Mesenchymal stem cell (in vitro differentiated cells and primary cell): ENCODE data around the gene CEP112. TPM values are rescaled to one million over a fixed set of nuclear protein-coding genes. Genes with fewer than 3 reads are reported as not detected.

Source experiments
- DNase-seq: peaks from one replicate; pipeline ENCODE4 v3.0.0-alpha.2; 2013
- H2AFZ ChIP-seq: one replicate; pipeline ENCODE4 v1.6.1; 2013; ENCODE audit warnings: low read depth, mild to moderate bottlenecking, control low read depth, inconsistent platforms, low read length, moderate library complexity
- H2AK5ac ChIP-seq: 2 replicates; pipeline ENCODE4 v1.6.1; 2013; ENCODE audit warnings: low read length, moderate library complexity, mild to moderate bottlenecking, inconsistent platforms; ENCODE audit not compliant: severe bottlenecking
- H2BK120ac ChIP-seq: one replicate; pipeline ENCODE4 v1.6.1; 2013; ENCODE audit warnings: low read depth, mild to moderate bottlenecking, inconsistent platforms, low read length, moderate library complexity
- H2BK12ac ChIP-seq, 2 experiments: one replicate each; pipeline ENCODE4 v1.6.1; 2013; ENCODE audit warnings: inconsistent platforms in 2 of 2, low read length in 2 of 2, mild to moderate bottlenecking in 2 of 2, moderate library complexity in 2 of 2, control low read depth in 1 of 2
- H2BK15ac ChIP-seq: one replicate; pipeline ENCODE4 v1.6.1; 2013; ENCODE audit warnings: mild to moderate bottlenecking, low read depth, inconsistent platforms; ENCODE audit not compliant: poor library complexity, severe bottlenecking
- H2BK5ac ChIP-seq: 2 replicates; pipeline ENCODE4 v1.6.1; 2013; ENCODE audit warnings: low read depth, mild to moderate bottlenecking, low read length, control low read depth, inconsistent platforms; ENCODE audit not compliant: poor library complexity, severe bottlenecking
- H3K14ac ChIP-seq, 2 experiments: one replicate each; pipeline ENCODE4 v1.6.1; 2013; ENCODE audit warnings: inconsistent platforms in 2 of 2, low read length in 2 of 2, control low read depth in 1 of 2, mild to moderate bottlenecking in 1 of 2, moderate library complexity in 1 of 2
- H3K18ac ChIP-seq, 2 experiments: one replicate each; pipeline ENCODE4 v1.6.1; 2013; ENCODE audit warnings: inconsistent platforms in 2 of 2, low read length in 2 of 2, control low read depth in 1 of 2, low read depth in 1 of 2, mild to moderate bottlenecking in 1 of 2
- H3K23ac ChIP-seq, 2 experiments: one replicate each; pipeline ENCODE4 v1.6.1; 2013; ENCODE audit warnings: inconsistent platforms in 2 of 2, low read length in 2 of 2, mild to moderate bottlenecking in 2 of 2, moderate library complexity in 2 of 2, control low read depth in 1 of 2
- H3K27ac ChIP-seq: 2 replicates; pipeline ENCODE4 v1.5.1; 2013; ENCODE audit warnings: mild to moderate bottlenecking, moderate library complexity, low read length, control low read depth, inconsistent platforms; ENCODE audit not compliant: poor library complexity, severe bottlenecking
- H3K27me3 ChIP-seq, 2 experiments: 2 replicates each; pipeline versions ENCODE4 v1.6.1 to v1.7.0; 2013; ENCODE audit warnings: low read length in 2 of 2, mild to moderate bottlenecking in 2 of 2, moderate library complexity in 2 of 2, control low read depth in 1 of 2, inconsistent platforms in 1 of 2; ENCODE audit not compliant: control insufficient read depth in 1 of 2, insufficient read depth in 1 of 2
- H3K36me3 ChIP-seq, 2 experiments: 2 replicates each; pipeline versions ENCODE4 v1.6.1 to v1.7.0; 2013; ENCODE audit warnings: low read length in 2 of 2, control low read depth in 1 of 2, inconsistent platforms in 1 of 2, low read depth in 1 of 2, mild to moderate bottlenecking in 1 of 2; ENCODE audit not compliant: insufficient read depth in 2 of 2, control insufficient read depth in 1 of 2
- H3K4ac ChIP-seq, 2 experiments: one replicate each; pipeline ENCODE4 v1.6.1; 2013; ENCODE audit warnings: inconsistent platforms in 2 of 2, low read length in 2 of 2, mild to moderate bottlenecking in 2 of 2, moderate library complexity in 2 of 2, control low read depth in 1 of 2, low read depth in 1 of 2
- H3K4me1 ChIP-seq: 2 replicates; pipeline ENCODE4 v1.6.1; 2013; ENCODE audit warnings: low read depth, low read length, control low read depth; ENCODE audit not compliant: control insufficient read depth, insufficient read depth
- H3K4me2 ChIP-seq: 2 replicates; pipeline ENCODE4 v1.6.1; 2013; ENCODE audit warnings: low read length, mild to moderate bottlenecking, inconsistent platforms; ENCODE audit not compliant: poor library complexity, severe bottlenecking
- H3K4me3 ChIP-seq, 2 experiments: 2 replicates each; pipeline versions ENCODE4 v1.5.1 to v1.7.0; 2013; ENCODE audit warnings: low read length in 2 of 2, mild to moderate bottlenecking in 2 of 2, control low read depth in 1 of 2, low read depth in 1 of 2; ENCODE audit not compliant: insufficient read depth in 1 of 2
- H3K79me1 ChIP-seq: replicated peaks from 2 replicates; pipeline ENCODE4 v1.6.1; 2013; ENCODE audit warnings: mild to moderate bottlenecking, control low read depth, low read length, inconsistent platforms; ENCODE audit not compliant: poor library complexity, severe bottlenecking
- H3K9ac ChIP-seq: 2 replicates; pipeline ENCODE4 v1.7.0; 2013; ENCODE audit warnings: mild to moderate bottlenecking, low read length, moderate library complexity
- H3K9me3 ChIP-seq: 2 replicates; pipeline ENCODE4 v1.7.0; 2013; ENCODE audit warnings: mild to moderate bottlenecking, low read length; ENCODE audit not compliant: control insufficient read depth
- H4K8ac ChIP-seq: one replicate; pipeline ENCODE4 v1.6.1; 2013; ENCODE audit warnings: inconsistent platforms, mild to moderate bottlenecking, low read length, moderate library complexity
- H4K91ac ChIP-seq: one replicate; pipeline ENCODE4 v1.6.1; 2013; ENCODE audit warnings: mild to moderate bottlenecking, low read length, inconsistent platforms
- WGBS: methylation state at CpG from one replicate; pipeline ENCODE4 v1.1.7; 2013; ENCODE audit warnings: mixed read lengths; 5-methylcytosine and 5-hydroxymethylcytosine counted together
- polyA plus RNA-seq, 2 experiments: library from polyadenylated mRNA; stranded (reverse); fragments of 200-250 nt; gene quantifications; one replicate each; pipeline ENCODE4 v1.2.3, GENCODE V29; 2013

The CEP112 gene
- 8.1 TPM for polyA plus RNA-seq (2013, experiment 1 of 2)
- 8.7 TPM for polyA plus RNA-seq (2013, experiment 2 of 2)

- under 1% methylated on average over 82 of the region's 83 CpGs for WGBS
These were observed at the start of gene CEP112 for GRCh38 chr17:66191593-66192377. TSS of gene CEP112 (minus strand) at chr17:66192133.

GRCh38 chr17:66240630-66241029 is 48.7 kb upstream of the CEP112 start:
- Histone ChIP-seq H3K79me1 (no peaks in the 10 kb centered on the region), H3K4ac (no peak overlapping the region), H4K91ac (no peak overlapping the region), H3K27me3 (no peaks in the 10 kb centered on the region), H2BK120ac (no peak overlapping the region), H3K27ac (no peak overlapping the region), H2BK15ac (no peak overlapping the region), H3K4me3 (no peak overlapping the region), H2BK12ac (no peak overlapping the region), H3K4me2 (no peak overlapping the region), H3K9me3 (no peaks in the 10 kb centered on the region), H3K36me3 (no peaks in the 10 kb centered on the region), H3K4me1 (no peaks in the 10 kb centered on the region), H3K18ac (no peak overlapping the region), H2AK5ac (no peak overlapping the region), H2BK5ac (no peak overlapping the region), H2AFZ (no peak overlapping the region), H4K8ac (no peak overlapping the region), H3K23ac (no peak overlapping the region), H3K14ac (no peak overlapping the region), H3K9ac (no peak overlapping the region)
- no CpG with 5 or more reads among the region's 3 CpGs for WGBS
- peak; percentile 15 for DNase-seq

More at GRCh38 chr17:66191593-66192377, at the start of gene CEP112:
- Histone ChIP-seq H4K8ac (peak within 1 kb of the TSS; percentile 88), H3K14ac (peak within 1 kb of the TSS; percentile 15 to 65), H3K4me2 (peak within 1 kb of the TSS; percentile 98), H2BK120ac (peak within 1 kb of the TSS; percentile 49), H3K79me1 (peaks cover 12% of the 10 kb centered on the region), H2BK12ac (no peak within 1 kb of the TSS), H3K36me3 (no peaks in the 10 kb centered on the region), H3K18ac (peak within 1 kb of the TSS; percentile 86 to 93), H3K23ac (peak within 1 kb of the TSS in 1 of 2 experiments; percentile 59), H2AFZ (peak within 1 kb of the TSS; percentile 76), H3K4me3 (peak within 1 kb of the TSS; percentile 77 to 81), H4K91ac (peak within 1 kb of the TSS; percentile 11), H2BK5ac (peak within 1 kb of the TSS; percentile 31), H3K27ac (peak within 1 kb of the TSS; percentile 59), H2AK5ac (no peak within 1 kb of the TSS), H3K9ac (peak within 1 kb of the TSS; percentile 91), H3K9me3 (no peaks in the 10 kb centered on the region), H3K27me3 (no peaks in the 10 kb centered on the region), H2BK15ac (peak within 1 kb of the TSS; percentile 94), H3K4me1 (peaks cover 4% of the 10 kb centered on the region), H3K4ac (peak within 1 kb of the TSS; percentile 6 to 13)
- DNase-seq: peak; percentile 74

- Histone ChIP-seq H3K4me3 (no peak overlapping the region), H3K27ac (no peak overlapping the region), H3K23ac (no peak overlapping the region), H2BK15ac (no peak overlapping the region), H3K79me1 (no peaks in the 10 kb centered on the region), H3K9ac (no peak overlapping the region), H2AK5ac (no peak overlapping the region), H2BK12ac (no peak overlapping the region), H3K4ac (no peak overlapping the region), H3K9me3 (no peaks in the 10 kb centered on the region), H4K91ac (no peak overlapping the region), H3K27me3 (no peaks in the 10 kb centered on the region), H3K18ac (no peak overlapping the region), H3K14ac (no peak overlapping the region), H4K8ac (no peak overlapping the region), H3K36me3 (no peaks in the 10 kb centered on the region), H3K4me1 (no peaks in the 10 kb centered on the region), H2BK120ac (no peak overlapping the region), H2BK5ac (no peak overlapping the region), H3K4me2 (no peak overlapping the region), H2AFZ (no peak overlapping the region)
- DNase-seq: no peak
- WGBS: 95% methylated on average over 6 of the region's 6 CpGs
These were observed 48.1 kb upstream of the CEP112 start for GRCh38 chr17:66240013-66240412.

- Histone ChIP-seq H3K27me3 (no peaks in the 10 kb centered on the region), H2BK12ac (no peak overlapping the region), H3K9ac (no peak overlapping the region), H3K23ac (no peak overlapping the region), H2AFZ (no peak overlapping the region), H2BK5ac (no peak overlapping the region), H3K4me2 (no peak overlapping the region), H3K4me3 (no peak overlapping the region), H3K79me1 (no peaks in the 10 kb centered on the region), H3K18ac (no peak overlapping the region), H2AK5ac (no peak overlapping the region), H3K4me1 (no peaks in the 10 kb centered on the region), H2BK15ac (no peak overlapping the region), H4K91ac (no peak overlapping the region), H3K27ac (no peak overlapping the region), H3K14ac (no peak overlapping the region), H2BK120ac (no peak overlapping the region), H3K9me3 (no peaks in the 10 kb centered on the region), H4K8ac (no peak overlapping the region), H3K36me3 (no peaks in the 10 kb centered on the region), H3K4ac (no peak overlapping the region)
- WGBS: 89% methylated on average over 3 of the region's 3 CpGs
- no peak for DNase-seq
These were observed 43.6 kb upstream of the CEP112 start for GRCh38 chr17:66235377-66235994.
